ENCODE data around the gene ATP2B1. TPM values are rescaled to one million over a fixed set of nuclear protein-coding genes. Genes with fewer than 3 reads are reported as not detected.

ATP2B1 gene
- total RNA-seq, 4 donors from 2014 or later = 19.0 to 33.3 (median 27.8) TPM

GRCh38 chr12:89695830-89696229 lies 12.8 kb downstream of the ATP2B1 start:
- WGBS, 2 donors (ENCODE audit: low coverage in 1 of 2) = 36 to 64% methylated on average over 1 of the region's 1 CpG
- ATAC-seq = no peak
- H3K4me3 ChIP-seq = no peak overlapping the region
- peaks cover 0 to 66% (median 20%) of the 10 kb centered on the region in 3 donors for H3K4me1 ChIP-seq
- H3K27ac ChIP-seq = no peak overlapping the region
- H3K27me3 ChIP-seq = no peaks in the 10 kb centered on the region
- no peaks in the 10 kb centered on the region for H3K9me3 ChIP-seq
- H3K36me3 ChIP-seq = no peaks in the 10 kb centered on the region
- no peak for TF ChIP-seq EP300 (IDR thresholded peaks at IDR 0.05)
- no peak for TF ChIP-seq POLR2AphosphoS5 (IDR thresholded peaks at IDR 0.05)
- TF ChIP-seq CTCF (IDR thresholded peaks at IDR 0.05) = no peak
- TF ChIP-seq POLR2A (IDR thresholded peaks at IDR 0.05) = no peak

GRCh38 chr12:89695100-89695499 lies 13.5 kb downstream of the ATP2B1 start:
- H3K4me1 ChIP-seq = peaks cover 0 to 63% (median 20%) of the 10 kb centered on the region in 3 donors

GRCh38 chr12:89694542-89694941 lies 14.1 kb downstream of the ATP2B1 start:
- Histone ChIP-seq H3K27ac (no peak overlapping the region), H3K27me3 (no peaks in the 10 kb centered on the region), H3K9me3 (no peaks in the 10 kb centered on the region), H3K4me1 (peaks cover 0 to 63% (median 20%) of the 10 kb centered on the region in 3 donors), H3K36me3 (no peaks in the 10 kb centered on the region), H3K4me3 (no peak overlapping the region)
- 98 to 100% methylated on average over 1 to 5 of the region's 5 CpGs for WGBS, 2 donors (ENCODE audit: low coverage in 1 of 2)
- no peak for ATAC-seq
- no peak for TF ChIP-seq POLR2A (IDR thresholded peaks at IDR 0.05)
- no peak for TF ChIP-seq POLR2AphosphoS5 (IDR thresholded peaks at IDR 0.05)
- no peak for TF ChIP-seq CTCF (IDR thresholded peaks at IDR 0.05)
- no peak for TF ChIP-seq EP300 (IDR thresholded peaks at IDR 0.05)

More at GRCh38 chr12:89695100-89695499, 13.5 kb downstream of the ATP2B1 start:
- WGBS, 2 donors (ENCODE audit: low coverage in 1 of 2) = 65 to 71% methylated on average over 2 of the region's 2 CpGs
- Histone ChIP-seq H3K4me3 (no peak overlapping the region), H3K27ac (no peak overlapping the region), H3K36me3 (no peaks in the 10 kb centered on the region), H3K27me3 (no peaks in the 10 kb centered on the region), H3K9me3 (no peaks in the 10 kb centered on the region)
- ATAC-seq = peak; percentile 48
- TF ChIP-seq CTCF (IDR thresholded peaks at IDR 0.05) (no peak), POLR2A (IDR thresholded peaks at IDR 0.05) (no peak), EP300 (IDR thresholded peaks at IDR 0.05) (no peak), POLR2AphosphoS5 (IDR thresholded peaks at IDR 0.05) (no peak)

DNA sequence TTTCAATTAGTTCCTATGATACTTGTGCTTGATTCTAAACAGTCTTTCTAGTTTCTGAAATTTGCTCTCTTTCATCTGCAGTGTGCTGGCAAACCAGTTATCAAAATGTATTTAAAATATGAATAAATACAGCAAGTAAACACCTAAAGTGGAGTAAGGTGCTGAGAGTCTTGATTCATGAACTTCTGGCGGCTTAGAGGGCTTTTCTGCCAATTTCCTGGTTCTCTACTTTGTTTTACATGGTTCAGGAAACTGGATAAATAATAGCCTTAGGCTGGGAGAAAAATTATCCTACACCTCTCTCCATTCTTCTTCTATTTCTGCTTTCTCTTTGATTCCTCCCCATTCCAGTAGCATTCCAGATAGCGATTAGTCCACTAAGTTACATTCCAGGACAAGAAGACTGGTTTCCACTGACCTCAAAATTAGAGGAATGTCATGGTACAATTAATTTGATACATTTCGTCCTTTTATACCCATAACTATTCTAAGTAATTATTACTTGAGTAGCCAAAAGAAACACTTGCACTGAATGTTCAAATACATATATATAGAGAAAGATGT lies 14.9 kb downstream of the ATP2B1 start:
- TF ChIP-seq POLR2A (IDR thresholded peaks at IDR 0.05) (no peak), POLR2AphosphoS5 (IDR thresholded peaks at IDR 0.05) (no peak), CTCF (IDR thresholded peaks at IDR 0.05) (no peak), EP300 (IDR thresholded peaks at IDR 0.05) (no peak)
- Histone ChIP-seq H3K4me3 (no peak overlapping the region), H3K27ac (no peak overlapping the region), H3K9me3 (no peaks in the 10 kb centered on the region), H3K4me1 (peaks cover 0 to 60% (median 20%) of the 10 kb centered on the region in 3 donors), H3K36me3 (no peaks in the 10 kb centered on the region), H3K27me3 (no peaks in the 10 kb centered on the region)
- 75 to 76% methylated on average over 3 of the region's 3 CpGs for WGBS, 2 donors (ENCODE audit: low coverage in 1 of 2)
- ATAC-seq = no peak

DNA sequence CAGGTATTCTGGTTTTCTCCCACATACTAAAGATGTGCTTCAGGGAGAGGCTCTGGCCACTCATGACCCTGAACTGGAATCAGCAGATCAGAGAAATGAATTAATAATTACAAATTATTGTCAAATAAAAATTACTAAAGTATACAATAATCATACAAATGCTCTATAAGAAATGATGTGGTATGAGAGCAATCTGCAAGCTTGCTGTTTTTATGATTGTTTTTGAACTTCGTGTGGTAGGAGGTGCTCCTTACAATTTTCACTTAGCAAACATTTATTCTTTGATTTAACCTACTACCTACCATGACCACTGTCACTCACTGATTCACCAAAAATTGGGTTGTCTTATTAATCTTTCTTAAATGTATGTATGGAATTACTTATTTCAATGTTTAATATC lies 16.2 kb downstream of the ATP2B1 start:
- Histone ChIP-seq H3K27me3 (no peaks in the 10 kb centered on the region), H3K9me3 (no peaks in the 10 kb centered on the region), H3K4me1 (peaks cover 0 to 68% (median 24%) of the 10 kb centered on the region in 3 donors), H3K27ac (no peak overlapping the region), H3K4me3 (no peak overlapping the region), H3K36me3 (no peaks in the 10 kb centered on the region)
- TF ChIP-seq POLR2AphosphoS5 (IDR thresholded peaks at IDR 0.05) = no peak
- no peak for TF ChIP-seq EP300 (IDR thresholded peaks at IDR 0.05)
- no peak for TF ChIP-seq CTCF (IDR thresholded peaks at IDR 0.05)
- no peak for TF ChIP-seq POLR2A (IDR thresholded peaks at IDR 0.05)
- no peak for ATAC-seq
- WGBS, 2 donors (ENCODE audit: low coverage in 1 of 2) = 50 to 86% methylated on average over 1 of the region's 1 CpG
